SU-DHL-6 (cell line): ENCODE data around the gene GSTM5.
A peak's percentile ranks its signal among the peaks of the same experiment; 100 is the strongest.
"Not testable (repeated sequence)": the region's sequence is repeated elsewhere in the genome, so short reads cannot be mapped to it uniquely, and the experiment has no call there.

Experiments used
- H2AFZ ChIP-seq: fragments of 200-600 bp; sonication (generic); 2 replicates; pipeline ENCODE4 v1.6.1; 2014; ENCODE audit warnings: low read depth, mild to moderate bottlenecking, moderate library complexity, mixed read lengths, antibody characterized with exemption, low read length; ENCODE audit not compliant: severe bottlenecking
- H3F3A ChIP-seq: fragments of 200-600 bp; shearing (Covaris generic); 2 replicates; pipeline ENCODE4 v1.6.0; 2016; ENCODE audit warnings: antibody characterized with exemption, mild to moderate bottlenecking; ENCODE audit not compliant: insufficient read depth
- H3K27ac ChIP-seq: fragments of 200-600 bp; sonication (generic); 2 replicates; pipeline ENCODE4 v1.5.1; 2016; ENCODE audit warnings: low read depth, mild to moderate bottlenecking, low read length, moderate library complexity, mixed read lengths
- H3K27me3 ChIP-seq: fragments of 200-600 bp; sonication (generic), shearing (Covaris generic); 2 replicates; pipeline ENCODE4 v1.6.0; 2014; ENCODE audit warnings: mild to moderate bottlenecking, low read length
- H3K36me3 ChIP-seq: fragments of 200-600 bp; sonication (generic); 2 replicates; pipeline ENCODE4 v1.6.1; 2014; ENCODE audit warnings: mild to moderate bottlenecking, low read length, mixed read lengths
- H3K4me2 ChIP-seq: fragments of 300-600, 200-600 bp; shearing (Covaris generic), sonication (generic); 2 replicates; pipeline ENCODE4 v1.6.0; 2014; ENCODE audit warnings: low read length, low read depth, mild to moderate bottlenecking; ENCODE audit not compliant: poor library complexity, severe bottlenecking
- H3K4me3 ChIP-seq: fragments of 200-600 bp; sonication (generic); 2 replicates; pipeline ENCODE4 v1.5.1; 2014; ENCODE audit warnings: antibody characterized with exemption, low read length, mild to moderate bottlenecking, mixed read lengths; ENCODE audit not compliant: insufficient read depth, poor library complexity, severe bottlenecking
- H3K79me2 ChIP-seq: fragments of 200-600 bp; sonication (generic); 2 replicates; pipeline ENCODE4 v1.6.1; 2014; ENCODE audit warnings: mild to moderate bottlenecking, low read length, moderate library complexity; ENCODE audit not compliant: insufficient read depth
- H3K9ac ChIP-seq: fragments of 200-600 bp; sonication (generic); 2 replicates; pipeline ENCODE4 v1.7.0; 2014; ENCODE audit warnings: mild to moderate bottlenecking, low read length
- H3K9me2 ChIP-seq: fragments of 200-600 bp; sonication (generic); replicated peaks from 2 replicates; pipeline ENCODE4 v1.6.1; 2014; ENCODE audit warnings: low read length; ENCODE audit not compliant: insufficient read depth
- H3K9me3 ChIP-seq: fragments of 200-600 bp; sonication (generic); 2 replicates; pipeline ENCODE4 v1.6.1; 2014; ENCODE audit warnings: low read length, mixed read lengths; ENCODE audit not compliant: insufficient read depth
- H4K20me1 ChIP-seq: fragments of 200-600 bp; sonication (generic); 2 replicates; pipeline ENCODE4 v1.6.1; 2014; ENCODE audit warnings: low read depth, mild to moderate bottlenecking, antibody characterized with exemption, low read length, moderate library complexity, mixed read lengths
- CTCF ChIP-seq: fragments of 200-600 bp; sonication (generic); IDR thresholded peaks from one replicate; pipeline ENCODE4 v1.5.1; 2017; ENCODE audit warnings: antibody characterized with exemption, mild to moderate bottlenecking, low read length, moderate library complexity; ENCODE audit not compliant: insufficient read depth, poor library complexity, severe bottlenecking
- EZH2phosphoT487 ChIP-seq: fragments of 200-600 bp; sonication (generic), shearing (Covaris generic); conservative IDR thresholded peaks from 2 replicates; pipeline ENCODE4 v1.6.1; 2018; ENCODE audit warnings: mild to moderate bottlenecking, antibody characterized with exemption, low read length, moderate library complexity, mixed read lengths

GSTM5 gene

GRCh38 chr1:109668123-109668775, 43.8 kb upstream of the GSTM5 start:
- H3K4me2 ChIP-seq = peak overlapping the region; percentile 35
- H3K9ac ChIP-seq = no peak overlapping the region
- no peaks in the 10 kb centered on the region for H3F3A ChIP-seq
- H2AFZ ChIP-seq = no peak overlapping the region
- H3K27ac ChIP-seq = no peak overlapping the region
- H3K4me3 ChIP-seq = no peak overlapping the region
- H3K36me3 ChIP-seq = no peaks in the 10 kb centered on the region
- no peaks in the 10 kb centered on the region for H3K9me2 ChIP-seq
- TF ChIP-seq CTCF (no peak), EZH2phosphoT487 (no peak)
- no peaks in the 10 kb centered on the region for H3K27me3 ChIP-seq
- H3K9me3 ChIP-seq = no peaks in the 10 kb centered on the region
- H4K20me1 ChIP-seq = no peaks in the 10 kb centered on the region
- H3K79me2 ChIP-seq = no peaks in the 10 kb centered on the region

- Histone ChIP-seq H3K27me3 (no peaks in the 10 kb centered on the region), H3K27ac (no peak overlapping the region), H2AFZ (no peak overlapping the region), H3K36me3 (no peaks in the 10 kb centered on the region), H3K9ac (no peak overlapping the region), H4K20me1 (no peaks in the 10 kb centered on the region), H3K9me2 (no peaks in the 10 kb centered on the region), H3K9me3 (no peaks in the 10 kb centered on the region), H3K79me2 (no peaks in the 10 kb centered on the region), H3K4me3 (no peak overlapping the region), H3F3A (no peaks in the 10 kb centered on the region), H3K4me2 (no peak overlapping the region)
- TF ChIP-seq EZH2phosphoT487 = no peak
- no peak for TF ChIP-seq CTCF
Measured at GRCh38 chr1:109669246-109669948, 42.7 kb upstream of the GSTM5 start.

GRCh38 chr1:109669949-109670302, 42.1 kb upstream of the GSTM5 start:
- not testable (repeated sequence) for H2AFZ ChIP-seq, H3K9me3 ChIP-seq, H3K27ac ChIP-seq, H3K9ac ChIP-seq, H4K20me1 ChIP-seq, H3K9me2 ChIP-seq, H3K79me2 ChIP-seq, H3K4me3 ChIP-seq, H3K36me3 ChIP-seq, H3K27me3 ChIP-seq, H3F3A ChIP-seq, H3K4me2 ChIP-seq

- Histone ChIP-seq H3K79me2 (no peaks in the 10 kb centered on the region), H3K9me3 (no peaks in the 10 kb centered on the region), H3K9me2 (no peaks in the 10 kb centered on the region), H3K9ac (no peak overlapping the region), H3K4me3 (no peak overlapping the region), H3K27ac (no peak overlapping the region), H3F3A (no peaks in the 10 kb centered on the region), H3K4me2 (no peak overlapping the region), H3K36me3 (no peaks in the 10 kb centered on the region), H4K20me1 (no peaks in the 10 kb centered on the region), H2AFZ (no peak overlapping the region), H3K27me3 (no peaks in the 10 kb centered on the region)
- TF ChIP-seq EZH2phosphoT487 = no peak
- TF ChIP-seq CTCF = no peak
Measured at GRCh38 chr1:109671067-109671466, 41.0 kb upstream of the GSTM5 start.

GRCh38 chr1:109673861-109674260, 38.2 kb upstream of the GSTM5 start:
- not testable (repeated sequence) for H4K20me1 ChIP-seq, H3K79me2 ChIP-seq, H3F3A ChIP-seq, H3K4me3 ChIP-seq, H3K9me3 ChIP-seq, H3K27ac ChIP-seq, H3K9ac ChIP-seq, H3K36me3 ChIP-seq, H3K9me2 ChIP-seq, H3K4me2 ChIP-seq, H2AFZ ChIP-seq, H3K27me3 ChIP-seq
